ENCODE results near the gene POLG.

DNA sequence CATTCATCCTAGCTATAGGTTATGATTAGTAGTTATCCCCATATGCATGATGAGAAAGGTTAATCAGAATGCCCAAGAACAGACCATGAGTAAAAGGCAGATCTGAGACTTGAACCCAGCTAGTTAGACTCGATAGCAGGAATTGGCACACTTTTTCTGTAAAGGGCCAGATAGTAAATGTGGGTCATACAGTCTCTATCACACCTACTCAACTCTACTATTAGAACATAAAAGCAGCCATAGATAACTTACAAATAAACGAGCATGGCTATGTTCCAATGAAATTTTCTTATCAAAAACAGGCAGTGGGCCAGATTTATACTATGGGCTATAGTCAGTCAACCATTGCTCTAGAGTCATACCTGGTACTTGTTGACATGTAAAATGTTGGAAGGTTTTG is 24.6 kb downstream of the POLG start:
- no peak for TF ChIP-seq POLR2A (IDR thresholded peaks at IDR 0.05; ENCODE audit: low read length)
- no peak for TF ChIP-seq GATA1 (IDR thresholded peaks at IDR 0.05; ENCODE audit: low read depth, low read length)

Measured in erythroblast (primary cell).